ENCODE results near the gene DUOXA2. TPM values are rescaled to one million over a fixed set of nuclear protein-coding genes. Genes with fewer than 3 reads are reported as not detected.

The DUOXA2 gene
- total RNA-seq, 1 donor from 2014 or later: not detected

DNA sequence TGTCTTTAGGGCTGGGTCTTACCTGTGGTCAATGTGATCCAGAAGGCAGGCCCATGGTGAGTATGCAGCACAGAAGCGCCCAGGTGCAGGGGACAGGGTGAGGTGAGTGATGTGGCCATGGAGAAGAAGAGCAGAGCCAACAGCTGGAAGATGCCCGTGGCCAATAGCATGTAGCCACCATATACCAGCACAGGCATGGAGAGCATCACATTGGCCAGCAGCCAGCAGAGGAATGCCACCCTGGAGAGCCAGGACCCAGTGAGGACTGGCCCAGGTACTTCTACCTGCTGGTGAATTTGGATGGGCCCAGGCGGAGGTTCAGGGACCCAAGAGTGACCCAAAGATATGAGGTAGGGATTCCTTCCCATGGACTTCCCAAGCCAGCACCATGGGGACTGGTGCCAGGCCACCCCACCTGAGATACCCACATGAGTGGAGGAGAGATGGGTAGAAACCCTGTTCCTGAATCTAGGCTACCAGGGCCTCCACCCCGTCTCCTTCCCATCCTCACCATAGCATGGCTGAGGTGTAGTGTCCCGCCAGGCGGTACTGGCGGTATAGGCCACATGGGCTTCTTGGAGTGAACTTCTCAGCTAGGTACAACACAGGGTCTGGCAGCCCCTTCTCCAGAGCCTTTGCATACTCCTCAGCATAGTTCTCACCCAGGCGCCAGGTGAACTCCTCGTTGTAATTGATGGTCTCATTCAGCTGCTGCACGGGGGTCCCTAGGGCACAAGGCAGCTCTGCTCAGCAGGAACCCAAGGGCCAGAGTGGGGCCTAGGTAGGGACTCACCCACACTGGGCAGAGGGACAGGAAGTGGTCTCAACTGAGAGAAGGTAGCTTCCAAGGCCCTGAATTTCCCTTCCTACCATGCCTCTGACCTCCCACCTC lies 6.2 kb downstream of the DUOXA2 start:
- peaks cover 16% of the 10 kb centered on the region for H3K27me3 ChIP-seq (ENCODE audit: control insufficient read depth, insufficient read depth, low read length)
- H3K36me3 ChIP-seq (ENCODE audit: control insufficient read depth, insufficient read depth, low read length): peaks cover 6% of the 10 kb centered on the region
- no peak overlapping the region for H3K4me3 ChIP-seq (ENCODE audit: low read depth, low read length)
- TF ChIP-seq, protein P1, sequence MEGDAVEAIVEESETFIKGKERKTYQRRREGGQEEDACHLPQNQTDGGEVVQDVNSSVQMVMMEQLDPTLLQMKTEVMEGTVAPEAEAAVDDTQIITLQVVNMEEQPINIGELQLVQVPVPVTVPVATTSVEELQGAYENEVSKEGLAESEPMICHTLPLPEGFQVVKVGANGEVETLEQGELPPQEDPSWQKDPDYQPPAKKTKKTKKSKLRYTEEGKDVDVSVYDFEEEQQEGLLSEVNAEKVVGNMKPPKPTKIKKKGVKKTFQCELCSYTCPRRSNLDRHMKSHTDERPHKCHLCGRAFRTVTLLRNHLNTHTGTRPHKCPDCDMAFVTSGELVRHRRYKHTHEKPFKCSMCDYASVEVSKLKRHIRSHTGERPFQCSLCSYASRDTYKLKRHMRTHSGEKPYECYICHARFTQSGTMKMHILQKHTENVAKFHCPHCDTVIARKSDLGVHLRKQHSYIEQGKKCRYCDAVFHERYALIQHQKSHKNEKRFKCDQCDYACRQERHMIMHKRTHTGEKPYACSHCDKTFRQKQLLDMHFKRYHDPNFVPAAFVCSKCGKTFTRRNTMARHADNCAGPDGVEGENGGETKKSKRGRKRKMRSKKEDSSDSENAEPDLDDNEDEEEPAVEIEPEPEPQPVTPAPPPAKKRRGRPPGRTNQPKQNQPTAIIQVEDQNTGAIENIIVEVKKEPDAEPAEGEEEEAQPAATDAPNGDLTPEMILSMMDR (IDR thresholded peaks at IDR 0.05; ENCODE audit: insufficient read depth, low read length, severe bottlenecking): no peak
- DNase-seq (ENCODE audit: low read depth) (no peak), FAIRE-seq (peak; percentile 68)

- peak; percentile 94 for FAIRE-seq
Measured at GRCh38 chr15:45121020-45121419, 6.9 kb downstream of the DUOXA2 start.

GRCh38 chr15:45121706-45122417 lies 7.7 kb downstream of the DUOXA2 start:
- Histone ChIP-seq H3K36me3 (ENCODE audit: control insufficient read depth, insufficient read depth, low read length) (peaks cover 6% of the 10 kb centered on the region), H3K27me3 (ENCODE audit: control insufficient read depth, insufficient read depth, low read length) (peaks cover under 1% of the 10 kb centered on the region), H3K4me3 (ENCODE audit: low read depth, low read length) (no peak overlapping the region)
- DNase-seq (ENCODE audit: low read depth) (peak; percentile 93), FAIRE-seq (no peak)
- TF ChIP-seq, protein P1 (IDR thresholded peaks at IDR 0.05; ENCODE audit: insufficient read depth, low read length, severe bottlenecking): no peak

More at GRCh38 chr15:45121020-45121419, 6.9 kb downstream of the DUOXA2 start:
- no peak for DNase-seq (ENCODE audit: low read depth)
- H3K4me3 ChIP-seq (ENCODE audit: low read depth, low read length): no peak overlapping the region
- TF ChIP-seq, protein P1 (IDR thresholded peaks at IDR 0.05; ENCODE audit: insufficient read depth, low read length, severe bottlenecking): no peak
- H3K36me3 ChIP-seq (ENCODE audit: control insufficient read depth, insufficient read depth, low read length): peaks cover 6% of the 10 kb centered on the region
- H3K27me3 ChIP-seq (ENCODE audit: control insufficient read depth, insufficient read depth, low read length): peaks cover 9% of the 10 kb centered on the region

DNA sequence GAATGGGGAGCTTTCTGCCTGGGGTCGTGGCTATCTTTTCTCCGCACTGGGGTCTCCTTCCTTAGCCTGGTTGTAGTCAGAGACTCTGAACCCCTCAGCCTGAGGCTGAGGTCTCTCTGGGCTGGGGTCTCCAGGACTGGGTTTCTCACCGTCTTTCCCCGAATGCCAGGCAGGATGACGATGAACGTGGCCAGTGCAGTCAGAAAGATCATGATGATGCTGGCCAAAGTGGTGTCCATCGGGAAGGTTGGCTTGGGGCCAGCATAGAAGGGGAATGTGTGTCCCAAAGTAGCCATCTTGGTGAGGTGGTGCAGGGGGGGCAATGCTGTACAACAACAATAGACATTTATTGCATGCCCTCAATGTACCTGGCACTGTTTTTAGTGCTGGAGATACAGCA lies 8.6 kb downstream of the DUOXA2 start:
- Histone ChIP-seq H3K27me3 (ENCODE audit: control insufficient read depth, insufficient read depth, low read length) (no peaks in the 10 kb centered on the region), H3K4me3 (ENCODE audit: low read depth, low read length) (no peak overlapping the region), H3K36me3 (ENCODE audit: control insufficient read depth, insufficient read depth, low read length) (peaks cover 6% of the 10 kb centered on the region)
- FAIRE-seq: peak; percentile 7
- DNase-seq (ENCODE audit: low read depth): no peak
- TF ChIP-seq, protein P1 (IDR thresholded peaks at IDR 0.05; ENCODE audit: insufficient read depth, low read length, severe bottlenecking): no peak

DNA sequence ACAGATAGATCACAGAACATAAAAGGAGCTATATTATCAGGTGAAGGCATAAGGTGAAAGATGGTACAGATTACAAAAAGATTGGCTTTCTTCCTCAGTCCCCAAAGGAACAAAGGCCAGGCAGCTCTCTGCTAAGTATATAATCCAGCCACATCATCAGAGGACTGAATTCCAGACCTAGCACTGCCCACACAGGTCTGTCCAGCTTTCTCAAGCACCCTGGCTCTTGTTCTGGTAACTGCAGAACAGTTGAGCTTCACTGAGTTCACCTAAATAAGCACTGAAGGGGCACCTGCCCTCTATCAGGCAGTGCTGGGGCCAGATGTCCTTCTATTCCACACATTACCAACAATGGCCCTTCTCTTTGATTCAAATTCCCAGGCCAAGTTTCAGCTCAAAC lies 9.3 kb downstream of the DUOXA2 start:
- TF ChIP-seq, protein P1 (IDR thresholded peaks at IDR 0.05; ENCODE audit: insufficient read depth, low read length, severe bottlenecking): no peak
- Histone ChIP-seq H3K4me3 (ENCODE audit: low read depth, low read length) (no peak overlapping the region), H3K27me3 (ENCODE audit: control insufficient read depth, insufficient read depth, low read length) (no peaks in the 10 kb centered on the region), H3K36me3 (ENCODE audit: control insufficient read depth, insufficient read depth, low read length) (peaks cover 6% of the 10 kb centered on the region)
- no peak for FAIRE-seq
- DNase-seq (ENCODE audit: low read depth): no peak

Data from bronchial epithelial cell (primary cell).